GM12875 (cell line): ENCODE data around the gene SPDYE1.

Experiments
- H3K4me3 ChIP-seq: one replicate; pipeline ENCODE4 v1.5.1; 2011; ENCODE audit warnings: low read depth, low read length, control low read depth
- CTCF ChIP-seq: IDR thresholded peaks from 2 replicates; pipeline ENCODE4 v1.5.1; 2011; ENCODE audit warnings: low read depth, mild to moderate bottlenecking, control low read depth, inconsistent platforms, low read length, moderate library complexity, borderline replicate concordance; ENCODE audit not compliant: insufficient read depth

Gene SPDYE1

GRCh38 chr7:44040493-44040891 is 42.8 kb downstream of the SPDYE1 start:
- H3K4me3 ChIP-seq: peak overlapping the region; percentile 40
- TF ChIP-seq CTCF: peak; percentile 51; the same call in 1 of the 2 replicates

- H3K4me3 ChIP-seq: no peak overlapping the region
Observed at GRCh38 chr7:44042221-44042620, 44.5 kb downstream of the SPDYE1 start.

GRCh38 chr7:44043902-44044301 is 46.2 kb downstream of the SPDYE1 start:
- H3K4me3 ChIP-seq: peak overlapping the region; percentile 99
- TF ChIP-seq CTCF: no peak

More at GRCh38 chr7:44042221-44042620, 44.5 kb downstream of the SPDYE1 start:
- TF ChIP-seq CTCF: no peak

GRCh38 chr7:44044315-44045225 is 46.9 kb downstream of the SPDYE1 start, which contains the start of gene DBNL:
DBNL (plus strand) TSS chr7:44044702; CDS start chr7:44044738, 36 bp downstream.
- peak within 1 kb of the TSS; percentile 99 for H3K4me3 ChIP-seq
- TF ChIP-seq CTCF: no peak

- H3K4me3 ChIP-seq: peak overlapping the region; percentile 99
- TF ChIP-seq CTCF: no peak
Observed at GRCh38 chr7:44045226-44046014, 47.7 kb downstream of the SPDYE1 start.

- no peak for TF ChIP-seq CTCF
- peak overlapping the region; percentile 99 for H3K4me3 ChIP-seq
Observed at GRCh38 chr7:44046321-44047061, 48.8 kb downstream of the SPDYE1 start.
